HG03469 (cell line): Measurements from ENCODE around the gene C1QTNF2.

ENCODE experiments used
- ATAC-seq: cut with Tn5 transposase; IDR thresholded peaks from one replicate; pipeline ENCODE4 v1.9.1; 2021; ENCODE audit warnings: mild to moderate bottlenecking, moderate library complexity, moderate number of reproducible peaks; ENCODE audit not compliant: unreplicated experiment

C1QTNF2 gene

DNA sequence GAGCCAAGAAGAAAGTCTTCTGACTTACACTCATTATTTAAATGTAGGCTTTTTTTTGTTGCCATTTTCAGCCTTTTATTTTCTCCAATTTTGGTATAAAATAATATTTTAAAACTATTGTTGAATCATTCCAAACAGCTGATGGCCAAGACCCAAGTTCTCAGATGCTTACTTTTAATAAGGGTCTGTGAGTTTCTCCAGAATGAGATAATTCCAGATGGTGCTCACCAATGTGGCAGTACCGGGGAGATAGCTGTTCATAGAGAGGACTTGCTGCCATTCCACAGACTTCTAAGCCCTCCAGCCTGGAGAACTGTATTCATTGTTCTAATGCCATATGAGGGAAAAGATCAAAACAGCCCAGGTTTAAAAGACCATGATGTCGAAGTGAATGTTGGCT lies 5.3 kb upstream of the C1QTNF2 start:
- ATAC-seq: no peak

GRCh38 chr5:160375166-160375565 lies 4.7 kb upstream of the C1QTNF2 start:
- no peak for ATAC-seq

DNA sequence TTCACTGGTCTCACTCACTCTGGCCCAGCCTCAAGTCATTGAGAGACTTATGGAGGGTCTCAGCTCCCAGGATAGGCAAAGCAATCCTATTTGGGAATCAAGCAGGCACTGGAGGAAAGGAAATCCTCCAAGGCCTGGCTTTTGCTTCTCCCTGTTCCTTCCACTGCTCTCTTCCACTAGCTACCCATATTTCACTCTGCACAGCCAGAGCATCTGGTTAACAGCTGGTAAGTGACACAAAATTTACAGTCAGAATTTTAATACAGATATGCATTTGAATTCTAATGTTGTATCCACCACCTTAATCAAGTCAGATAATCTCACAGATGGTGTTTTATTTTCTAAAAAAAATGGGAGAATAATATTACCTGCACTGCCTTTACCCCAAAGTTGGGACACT lies 868 bp upstream of the C1QTNF2 start:
- no peak for ATAC-seq

DNA sequence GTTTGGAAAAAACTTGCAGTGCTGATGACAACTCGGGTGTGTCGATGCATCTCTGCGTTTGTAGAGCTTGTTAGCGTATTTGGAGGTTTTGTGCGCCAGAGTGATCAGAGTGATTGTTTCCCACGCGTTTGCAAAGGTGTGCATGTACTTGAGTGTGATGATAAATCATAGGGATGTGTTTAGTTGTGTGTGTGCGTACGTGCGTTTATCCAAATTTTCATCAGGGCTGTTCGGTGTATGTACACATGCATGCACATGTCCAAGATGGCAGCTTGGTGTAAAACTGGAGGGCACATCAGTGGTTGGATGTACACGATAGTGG lies 248 bp upstream of the C1QTNF2 start:
- no peak for ATAC-seq

DNA sequence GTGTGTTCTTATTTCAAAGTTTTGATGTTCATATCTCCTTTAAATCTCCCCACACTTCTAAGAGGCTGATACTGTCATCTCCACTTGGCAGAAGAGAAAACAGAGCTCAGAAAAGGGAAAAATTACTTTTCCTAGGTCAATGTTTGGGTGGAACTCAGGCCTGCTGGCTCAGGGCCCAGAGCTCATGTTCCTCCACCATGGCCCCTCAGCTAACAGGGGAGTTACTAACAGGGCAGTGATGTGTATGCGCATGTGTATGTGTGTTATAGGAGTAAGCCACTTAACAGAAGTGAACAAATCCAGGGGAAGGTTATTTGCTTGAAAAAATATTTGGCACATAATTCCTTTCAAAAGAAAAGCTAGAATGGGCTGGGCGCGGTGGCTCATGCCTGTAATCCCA lies 2.5 kb downstream of the C1QTNF2 start:
- no peak for ATAC-seq

- ATAC-seq: no peak
These were observed 3.2 kb downstream of the C1QTNF2 start for GRCh38 chr5:160367261-160367660.

GRCh38 chr5:160366230-160366629 lies 4.2 kb downstream of the C1QTNF2 start:
- no peak for ATAC-seq

GRCh38 chr5:160363660-160364395 lies 6.6 kb downstream of the C1QTNF2 start:
- no peak for ATAC-seq

GRCh38 chr5:160363211-160363610 lies 7.2 kb downstream of the C1QTNF2 start:
- ATAC-seq: no peak

GRCh38 chr5:160361624-160362228 lies 8.7 kb downstream of the C1QTNF2 start:
- no peak for ATAC-seq

- ATAC-seq: no peak
These were observed 10.1 kb downstream of the C1QTNF2 start for GRCh38 chr5:160360310-160360709.

- no peak for ATAC-seq
These were observed 10.6 kb downstream of the C1QTNF2 start for GRCh38 chr5:160359816-160360215.

- no peak for ATAC-seq
These were observed 11.2 kb downstream of the C1QTNF2 start for GRCh38 chr5:160359242-160359641.

DNA sequence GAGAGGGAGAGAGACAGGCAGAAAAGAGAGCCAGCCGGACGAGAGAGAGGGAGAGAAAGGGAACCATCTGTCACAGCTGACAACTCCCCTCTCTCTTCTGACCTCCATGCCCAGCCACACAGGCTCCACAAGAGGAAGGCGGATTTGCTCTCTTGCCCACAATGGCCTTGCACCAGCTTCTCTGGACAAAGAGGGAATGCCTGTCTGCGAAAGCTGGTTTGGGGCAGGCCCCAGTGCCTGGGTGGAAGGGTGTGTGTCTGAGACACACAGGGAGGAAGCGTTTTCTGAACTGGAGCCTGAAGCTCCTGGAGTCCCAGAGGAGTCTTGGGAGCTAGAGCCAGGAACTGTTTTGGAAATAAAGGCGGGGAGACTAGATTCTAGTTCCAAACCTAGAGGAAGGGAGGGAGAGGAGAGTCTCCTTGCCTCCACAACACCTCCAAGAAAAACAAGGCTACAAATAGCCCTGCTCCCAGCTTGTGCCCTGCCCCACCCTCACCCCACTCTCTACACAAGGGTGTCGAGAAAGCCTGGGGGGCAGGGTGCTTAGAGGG lies 12.5 kb downstream of the C1QTNF2 start:
- no peak for ATAC-seq

DNA sequence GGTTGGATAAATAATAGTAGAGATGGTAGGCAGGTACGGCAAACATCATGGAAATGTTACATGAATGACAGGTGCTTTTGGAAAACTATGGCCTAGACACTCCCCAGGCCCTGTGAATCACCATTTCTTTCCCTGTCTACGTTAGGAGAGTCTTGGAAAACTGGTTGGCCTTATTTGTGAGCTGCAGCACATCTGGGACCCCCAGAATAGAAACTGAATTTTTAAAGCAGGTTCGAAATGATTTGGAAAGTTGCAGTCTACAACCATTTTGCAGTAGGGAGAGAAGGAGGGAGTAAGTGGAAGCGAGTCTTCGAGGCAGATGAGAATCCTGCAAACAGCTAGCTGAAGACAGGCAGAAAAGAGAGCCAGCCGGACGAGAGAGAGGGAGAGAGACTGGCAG lies 13.0 kb downstream of the C1QTNF2 start:
- ATAC-seq: no peak

DNA sequence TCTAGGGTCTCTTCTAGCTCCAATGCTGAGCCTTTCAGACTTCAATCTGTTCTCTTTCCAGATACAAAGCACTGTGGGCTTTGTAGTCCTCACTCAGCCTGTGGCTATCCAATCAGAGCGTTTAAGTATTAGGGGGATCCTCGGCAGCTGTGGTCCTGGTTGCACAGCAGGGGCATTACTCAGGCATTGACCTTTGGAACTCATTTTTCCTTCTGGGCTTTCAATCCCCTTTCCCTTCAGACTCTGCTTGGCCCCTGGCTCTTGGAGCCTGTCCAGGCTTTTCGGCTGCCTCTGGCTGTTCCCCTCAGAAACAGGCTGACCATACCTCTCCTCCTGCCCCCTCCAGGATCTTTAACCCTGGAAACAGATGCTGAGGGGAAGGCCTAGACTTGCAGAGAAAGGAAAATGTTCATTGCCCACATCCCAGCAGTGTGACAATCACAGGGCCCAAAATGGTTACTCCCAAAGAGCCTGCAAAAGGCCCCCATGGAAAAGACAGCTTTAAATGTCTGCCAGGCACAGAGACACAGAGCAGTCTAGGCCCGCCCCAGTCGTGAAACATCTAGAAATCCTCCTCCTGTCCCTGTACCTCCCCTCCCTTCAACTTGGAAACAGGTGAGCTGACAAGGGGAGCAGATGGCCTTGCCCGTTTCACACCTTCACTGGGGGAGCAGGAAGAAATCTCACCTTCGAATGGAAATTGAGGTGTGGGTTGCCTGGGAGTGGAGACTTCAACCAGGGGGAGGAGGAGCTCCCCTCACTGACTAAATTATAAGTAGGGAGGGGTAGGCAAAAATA lies 13.7 kb downstream of the C1QTNF2 start:
- no peak for ATAC-seq

GRCh38 chr5:160354666-160355065 lies 15.8 kb downstream of the C1QTNF2 start:
- no peak for ATAC-seq

- ATAC-seq: no peak
These were observed 17.0 kb downstream of the C1QTNF2 start for GRCh38 chr5:160353379-160353778.

DNA sequence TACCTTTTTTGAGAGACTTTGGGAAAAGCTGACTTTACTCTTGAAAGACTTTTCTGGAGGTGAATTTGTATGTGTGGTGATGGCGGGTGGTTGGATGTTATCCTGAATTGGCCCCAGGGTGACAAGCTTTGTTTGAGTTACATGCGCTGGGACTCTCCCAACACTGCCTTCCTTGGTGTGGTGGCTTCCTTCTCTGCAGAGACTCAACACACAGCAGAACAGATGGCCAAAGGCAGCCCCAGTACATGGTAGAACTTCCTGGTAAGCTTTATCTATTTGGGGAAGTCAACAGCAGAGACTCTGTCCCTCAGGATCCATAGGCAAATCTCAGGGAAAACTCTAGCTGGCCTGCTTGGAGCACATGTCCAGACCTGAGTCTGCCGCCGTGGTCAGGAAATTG lies 18.1 kb downstream of the C1QTNF2 start:
- ATAC-seq: no peak

GRCh38 chr5:160349935-160350303 lies 20.5 kb downstream of the C1QTNF2 start:
- no peak for ATAC-seq

- ATAC-seq: no peak
These were observed 21.0 kb downstream of the C1QTNF2 start for GRCh38 chr5:160349249-160349934.
